OCI-LY1 (cell line): ENCODE results near the gene KRT8.

Source experiments
- EZH2 ChIP-seq: fragments of 200-600 bp; sonication (generic), shearing (Covaris generic); IDR thresholded peaks from 2 replicates; pipeline ENCODE4 v1.8.0; 2017; ENCODE audit warnings: borderline replicate concordance, mixed run types, mild to moderate bottlenecking, antibody characterized with exemption, low read length, moderate library complexity, mixed read lengths
- TF ChIP-seq, protein P1 (sequence below): fragments of 200-600 bp; sonication (generic), shearing (Covaris generic); IDR thresholded peaks from 2 replicates; pipeline ENCODE4 v1.5.1; 2017; ENCODE audit warnings: mild to moderate bottlenecking, antibody characterized with exemption, low read length, moderate library complexity, mixed read lengths

DNA sequence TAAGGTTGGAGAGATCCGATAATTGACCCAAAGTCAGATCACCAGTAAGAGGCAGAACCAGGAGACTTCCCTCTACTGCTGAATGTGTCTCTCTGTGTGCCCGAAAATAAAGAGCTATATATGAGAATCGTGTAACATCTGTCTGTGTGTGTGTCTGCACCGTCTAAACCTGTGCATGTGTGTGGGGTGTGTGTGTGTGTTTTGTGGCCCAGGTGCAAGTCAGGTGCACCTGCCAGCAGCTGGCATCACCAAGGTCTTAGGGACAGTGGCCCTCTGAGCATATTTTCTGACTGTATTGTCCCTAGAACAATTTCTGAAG, 31.4 kb downstream of the KRT8 start:
- TF ChIP-seq, protein P1, sequence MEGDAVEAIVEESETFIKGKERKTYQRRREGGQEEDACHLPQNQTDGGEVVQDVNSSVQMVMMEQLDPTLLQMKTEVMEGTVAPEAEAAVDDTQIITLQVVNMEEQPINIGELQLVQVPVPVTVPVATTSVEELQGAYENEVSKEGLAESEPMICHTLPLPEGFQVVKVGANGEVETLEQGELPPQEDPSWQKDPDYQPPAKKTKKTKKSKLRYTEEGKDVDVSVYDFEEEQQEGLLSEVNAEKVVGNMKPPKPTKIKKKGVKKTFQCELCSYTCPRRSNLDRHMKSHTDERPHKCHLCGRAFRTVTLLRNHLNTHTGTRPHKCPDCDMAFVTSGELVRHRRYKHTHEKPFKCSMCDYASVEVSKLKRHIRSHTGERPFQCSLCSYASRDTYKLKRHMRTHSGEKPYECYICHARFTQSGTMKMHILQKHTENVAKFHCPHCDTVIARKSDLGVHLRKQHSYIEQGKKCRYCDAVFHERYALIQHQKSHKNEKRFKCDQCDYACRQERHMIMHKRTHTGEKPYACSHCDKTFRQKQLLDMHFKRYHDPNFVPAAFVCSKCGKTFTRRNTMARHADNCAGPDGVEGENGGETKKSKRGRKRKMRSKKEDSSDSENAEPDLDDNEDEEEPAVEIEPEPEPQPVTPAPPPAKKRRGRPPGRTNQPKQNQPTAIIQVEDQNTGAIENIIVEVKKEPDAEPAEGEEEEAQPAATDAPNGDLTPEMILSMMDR = no peak
- TF ChIP-seq EZH2 = no peak
